Measurements from ENCODE around the gene AMBRA1.

AMBRA1 gene

GRCh38 chr11:46366661-46367161 is 227.1 kb downstream of the AMBRA1 start:
- no peak for DNase-seq (ENCODE audit: extremely low read depth, low read depth)
- TF ChIP-seq CTCF (IDR thresholded peaks at IDR 0.05; ENCODE audit: low read depth, low read length): no peak

DNA sequence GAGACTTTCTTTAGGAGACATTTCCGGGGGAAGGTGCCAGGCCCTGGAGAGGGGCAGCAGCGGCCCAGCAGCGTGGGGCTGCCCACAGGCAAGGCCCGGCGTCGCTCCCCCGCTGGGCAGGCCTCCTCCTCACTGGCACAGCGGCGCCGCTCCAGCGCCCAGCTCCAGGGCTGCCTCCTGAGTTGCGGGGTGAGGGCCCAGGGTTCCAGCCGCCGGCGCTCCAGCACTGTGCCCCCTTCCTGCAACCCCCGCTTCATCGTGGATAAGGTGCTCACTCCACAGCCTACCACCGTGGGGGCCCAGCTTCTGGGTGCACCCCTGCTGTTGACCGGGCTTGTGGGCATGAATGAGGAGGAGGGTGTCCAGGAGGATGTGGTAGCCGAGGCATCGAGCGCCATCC is 227.6 kb downstream of the AMBRA1 start:
- no peak for TF ChIP-seq CTCF (IDR thresholded peaks at IDR 0.05; ENCODE audit: low read depth, low read length)
- DNase-seq (ENCODE audit: extremely low read depth, low read depth): no peak

- no peak for TF ChIP-seq CTCF (IDR thresholded peaks at IDR 0.05; ENCODE audit: low read depth, low read length)
- no peak for DNase-seq (ENCODE audit: extremely low read depth, low read depth)
Measured at GRCh38 chr11:46364791-46365190, 229.0 kb downstream of the AMBRA1 start.

GRCh38 chr11:46364056-46364455 is 229.8 kb downstream of the AMBRA1 start:
- no peak for TF ChIP-seq CTCF (IDR thresholded peaks at IDR 0.05; ENCODE audit: low read depth, low read length)
- DNase-seq (ENCODE audit: extremely low read depth, low read depth): no peak

- no peak for DNase-seq (ENCODE audit: extremely low read depth, low read depth)
- no peak for TF ChIP-seq CTCF (IDR thresholded peaks at IDR 0.05; ENCODE audit: low read depth, low read length)
Measured at GRCh38 chr11:46363455-46364005, 230.3 kb downstream of the AMBRA1 start.

- no peak for TF ChIP-seq CTCF (IDR thresholded peaks at IDR 0.05; ENCODE audit: low read depth, low read length)
- DNase-seq (ENCODE audit: extremely low read depth, low read depth): no peak
Measured at GRCh38 chr11:46363031-46363407, 230.8 kb downstream of the AMBRA1 start.

- no peak for DNase-seq (ENCODE audit: extremely low read depth, low read depth)
- TF ChIP-seq CTCF (IDR thresholded peaks at IDR 0.05; ENCODE audit: low read depth, low read length): no peak
Measured at GRCh38 chr11:46362156-46363030, 231.4 kb downstream of the AMBRA1 start.

Measured in AG09319 (cell line).